HL-60 (cell line): ENCODE results near the gene R3HDM2.
A peak's percentile ranks its signal among the peaks of the same experiment; 100 is the strongest.
"Not testable (repeated sequence)": the region's sequence is repeated elsewhere in the genome, so short reads cannot be mapped to it uniquely, and the experiment has no call there.

ENCODE experiments used
- DNase-seq, 2 experiments: peaks; one replicate each; pipeline ENCODE4 v3.0.0-alpha.2; 2010 to 2020; ENCODE audit warnings: low read depth in 1 of 2, low spot score in 1 of 2
- H3K27ac ChIP-seq: fragments of 250-450 bp; sonication (Bioruptor Pico); replicated peaks from 2 replicates; pipeline ENCODE4 v1.5.1; 2020; ENCODE audit warnings: mild to moderate bottlenecking, moderate library complexity
- H3K27me3 ChIP-seq: fragments of 250-450 bp; sonication (Bioruptor Pico); 2 replicates; pipeline ENCODE4 v1.5.1; 2021; ENCODE audit warnings: mild to moderate bottlenecking, moderate library complexity; ENCODE audit not compliant: insufficient read depth, poor library complexity, severe bottlenecking
- H3K4me3 ChIP-seq: replicated peaks from 2 replicates; pipeline ENCODE4 v1.5.1; 2011; ENCODE audit warnings: mild to moderate bottlenecking, control low read depth, low read length; ENCODE audit not compliant: insufficient read depth
- CTCF ChIP-seq: IDR thresholded peaks from one replicate; pipeline ENCODE4 v1.5.1; 2011; ENCODE audit warnings: low read length, control low read depth, inconsistent platforms; ENCODE audit not compliant: insufficient read depth
- GABPA ChIP-seq: IDR thresholded peaks from 2 replicates; pipeline ENCODE4 v1.6.1; 2012; ENCODE audit warnings: low read depth
- POLR2AphosphoS5 ChIP-seq: IDR thresholded peaks from 2 replicates; pipeline ENCODE4 v1.6.1; 2012; ENCODE audit warnings: low read depth
- REST ChIP-seq: IDR thresholded peaks from 2 replicates; pipeline ENCODE4 v1.6.1; 2012; ENCODE audit warnings: low read depth; ENCODE audit not compliant: insufficient replicate concordance
- SPI1 ChIP-seq: IDR thresholded peaks from 2 replicates; pipeline ENCODE4 v1.6.1; 2012; ENCODE audit warnings: low read depth, mild to moderate bottlenecking, borderline replicate concordance

R3HDM2 gene

GRCh38 chr12:57429473-57430111 is 1.3 kb downstream of the R3HDM2 start:
- no peak for TF ChIP-seq REST
- no peak for TF ChIP-seq CTCF
- no peak for TF ChIP-seq SPI1
- no peak for TF ChIP-seq POLR2AphosphoS5
- TF ChIP-seq GABPA = no peak
- DNase-seq = no peak
- H3K4me3 ChIP-seq = peak overlapping the region; percentile 58
- peak overlapping the region; percentile 89 for H3K27ac ChIP-seq
- no peaks in the 10 kb centered on the region for H3K27me3 ChIP-seq

- Histone ChIP-seq H3K27ac (peak overlapping the region; percentile 89), H3K4me3 (no peak overlapping the region), H3K27me3 (no peaks in the 10 kb centered on the region)
- no peak for DNase-seq
- TF ChIP-seq POLR2AphosphoS5 = no peak
- TF ChIP-seq CTCF = no peak
- TF ChIP-seq REST = no peak
- no peak for TF ChIP-seq GABPA
- no peak for TF ChIP-seq SPI1
Measured at GRCh38 chr12:57428965-57429364, 1.9 kb downstream of the R3HDM2 start.

GRCh38 chr12:57426948-57427347 is 3.9 kb downstream of the R3HDM2 start:
- not testable (repeated sequence) for H3K27me3 ChIP-seq, H3K4me3 ChIP-seq, DNase-seq, H3K27ac ChIP-seq

- TF ChIP-seq GABPA (no peak), CTCF (no peak)
- DNase-seq = no peak
- H3K27ac ChIP-seq = no peak overlapping the region
Measured at GRCh38 chr12:57420482-57420881, 10.4 kb downstream of the R3HDM2 start.

More at GRCh38 chr12:57420482-57420881, 10.4 kb downstream of the R3HDM2 start:
- Histone ChIP-seq H3K27me3 (no peaks in the 10 kb centered on the region), H3K4me3 (no peak overlapping the region)
